Progenitor cell of endocrine pancreas (in vitro differentiated cells): ENCODE results near the gene TLL1. TPM values are rescaled to one million over a fixed set of nuclear protein-coding genes. Genes with fewer than 3 reads are reported as not detected.

ENCODE experiments used
- DNase-seq: peaks from one replicate; pipeline ENCODE4 v3.0.0; 2021; ENCODE audit warnings: low spot score; ENCODE audit not compliant: unreplicated experiment
- H3K27ac Mint-ChIP-seq: 2 replicates; pipeline ENCODE4 v1.8.0; 2021; ENCODE audit warnings: mild to moderate bottlenecking, moderate library complexity, mixed read lengths
- H3K27me3 Mint-ChIP-seq: 2 replicates; pipeline ENCODE4 v1.8.0; 2021; ENCODE audit warnings: mixed read lengths
- H3K36me3 Mint-ChIP-seq: 2 replicates; pipeline ENCODE4 v1.8.0; 2022; ENCODE audit warnings: mixed read lengths; ENCODE audit not compliant: insufficient read depth
- H3K4me1 Mint-ChIP-seq: 2 replicates; pipeline ENCODE4 v1.8.0; 2021; ENCODE audit warnings: low read depth, mixed read lengths
- H3K4me3 Mint-ChIP-seq: 2 replicates; pipeline ENCODE4 v1.8.0; 2021; ENCODE audit warnings: low read depth, mild to moderate bottlenecking, moderate library complexity, mixed read lengths
- H3K9me3 Mint-ChIP-seq: 2 replicates; pipeline ENCODE4 v1.8.0; 2021; ENCODE audit warnings: low read depth, mixed read lengths
- CTCF ChIP-seq: fragments of 200-600 bp; sonication (generic); IDR thresholded peaks from one replicate; pipeline ENCODE4 v1.5.0; 2021; ENCODE audit warnings: antibody characterized with exemption, mild to moderate bottlenecking; ENCODE audit not compliant: unreplicated experiment
- total RNA-seq: library from RNA; stranded (reverse); gene quantifications from 2 replicates; pipeline ENCODE4 v1.2.1, GENCODE V29; 2021

The TLL1 gene
- total RNA-seq, 1 donor from 2014 or later, result not detected

- Mint-ChIP-seq H3K4me1 (no peaks in the 10 kb centered on the region), H3K36me3 (no peaks in the 10 kb centered on the region), H3K9me3 (no peaks in the 10 kb centered on the region), H3K27ac (no peak overlapping the region), H3K27me3 (no peaks in the 10 kb centered on the region), H3K4me3 (no peak overlapping the region)
- DNase-seq, result no peak
- TF ChIP-seq CTCF, result no peak
These were observed 176.0 kb downstream of the TLL1 start for GRCh38 chr4:166049036-166049435.

GRCh38 chr4:166064721-166065120, 191.7 kb downstream of the TLL1 start:
- Mint-ChIP-seq H3K4me1 (no peaks in the 10 kb centered on the region), H3K36me3 (no peaks in the 10 kb centered on the region), H3K27me3 (no peaks in the 10 kb centered on the region), H3K4me3 (no peak overlapping the region), H3K9me3 (peaks cover 5% of the 10 kb centered on the region), H3K27ac (no peak overlapping the region)
- TF ChIP-seq CTCF, result no peak
- no peak for DNase-seq

- Mint-ChIP-seq H3K4me1 (no peaks in the 10 kb centered on the region), H3K27ac (no peak overlapping the region), H3K4me3 (no peak overlapping the region), H3K27me3 (no peaks in the 10 kb centered on the region), H3K9me3 (peaks cover 5% of the 10 kb centered on the region), H3K36me3 (no peaks in the 10 kb centered on the region)
- no peak for TF ChIP-seq CTCF
- no peak for DNase-seq
These were observed 192.3 kb downstream of the TLL1 start for GRCh38 chr4:166065324-166065723.

GRCh38 chr4:166066936-166067335, 193.9 kb downstream of the TLL1 start:
- Mint-ChIP-seq H3K4me1 (no peaks in the 10 kb centered on the region), H3K27ac (no peak overlapping the region), H3K27me3 (no peaks in the 10 kb centered on the region), H3K36me3 (no peaks in the 10 kb centered on the region), H3K9me3 (peaks cover 5% of the 10 kb centered on the region), H3K4me3 (no peak overlapping the region)
- no peak for DNase-seq
- TF ChIP-seq CTCF, result no peak

- Mint-ChIP-seq H3K4me1 (no peaks in the 10 kb centered on the region), H3K9me3 (no peaks in the 10 kb centered on the region), H3K27me3 (no peaks in the 10 kb centered on the region), H3K4me3 (no peak overlapping the region), H3K36me3 (no peaks in the 10 kb centered on the region), H3K27ac (no peak overlapping the region)
- no peak for TF ChIP-seq CTCF
- no peak for DNase-seq
These were observed 194.9 kb downstream of the TLL1 start for GRCh38 chr4:166067915-166068314.
